SK-N-SH treated with all-trans-retinoic acid at 6 μM for 48 hours (cell line): Measurements from ENCODE around the gene LINGO1.

Experiments
- ATAC-seq: fragments of 200-7000 bp; cut with Tn5 transposase; 3 replicates; pipeline ENCODE4 v1.9.1; 2020; ENCODE audit warnings: mild to moderate bottlenecking, moderate library complexity
- ARNTL ChIP-seq: fragments of 450-650 bp; formaldehyde crosslinking; IDR thresholded peaks from 2 replicates; pipeline ENCODE4 v1.5.0; 2020; ENCODE audit warnings: low read depth, mild to moderate bottlenecking, moderate library complexity, borderline replicate concordance
- BACH2 ChIP-seq: fragments of 250-450 bp; sonication (Bioruptor Pico); IDR thresholded peaks from 2 replicates; pipeline ENCODE4 v1.9.0; 2021; ENCODE audit warnings: mild to moderate bottlenecking, borderline replicate concordance
- CSDC2 ChIP-seq: fragments of 250-450 bp; sonication (Bioruptor Pico); IDR thresholded peaks from 2 replicates; pipeline ENCODE4 v1.5.0; 2020; ENCODE audit warnings: mild to moderate bottlenecking, moderate library complexity
- ESRRG ChIP-seq: fragments of 250-450 bp; sonication (Bioruptor Pico); IDR thresholded peaks from 2 replicates; pipeline ENCODE4 v1.6.1; 2021; ENCODE audit warnings: mild to moderate bottlenecking
- GLIS3 ChIP-seq: fragments of 250-450 bp; sonication (Bioruptor Pico); IDR thresholded peaks from 2 replicates; pipeline ENCODE4 v1.5.0; 2020; ENCODE audit warnings: mild to moderate bottlenecking, moderate library complexity
- ISL1 ChIP-seq: fragments of 250-450 bp; sonication (Bioruptor Pico); IDR thresholded peaks from 2 replicates; pipeline ENCODE4 v2.1.2; 2022; ENCODE audit warnings: mild to moderate bottlenecking, moderate library complexity
- OSR1 ChIP-seq: fragments of 250-450 bp; sonication (Bioruptor Pico); IDR thresholded peaks from 2 replicates; pipeline ENCODE4 v1.8.0; 2022; ENCODE audit warnings: moderate library complexity, mild to moderate bottlenecking, inconsistent platforms
- PPARA ChIP-seq: fragments of 250-450 bp; sonication (Bioruptor Pico); IDR thresholded peaks from 2 replicates; pipeline ENCODE4 v1.5.0; 2020; ENCODE audit warnings: mild to moderate bottlenecking, borderline replicate concordance
- RARB ChIP-seq: fragments of 250-450 bp; sonication (Bioruptor Pico); IDR thresholded peaks from 2 replicates; pipeline ENCODE4 v1.8.0; 2021; ENCODE audit warnings: mild to moderate bottlenecking, moderate library complexity
- SNAI2 ChIP-seq: fragments of 250-450 bp; sonication (Bioruptor Pico); IDR thresholded peaks from 2 replicates; pipeline ENCODE4 v1.5.0; 2020; ENCODE audit warnings: mild to moderate bottlenecking, moderate library complexity
- TCF4 ChIP-seq: fragments of 250-450 bp; sonication (Bioruptor Pico); IDR thresholded peaks from 2 replicates; pipeline ENCODE4 v1.8.0; 2021; ENCODE audit warnings: mild to moderate bottlenecking, moderate library complexity, borderline replicate concordance
- TOX ChIP-seq: fragments of 250-450 bp; sonication (Bioruptor Pico); IDR thresholded peaks from 2 replicates; pipeline ENCODE4 v1.8.0; 2021; ENCODE audit warnings: mild to moderate bottlenecking, moderate library complexity, borderline replicate concordance
- ZC3H10 ChIP-seq: fragments of 250-450 bp; sonication (Bioruptor Pico); IDR thresholded peaks from 2 replicates; pipeline ENCODE4 v1.5.1; 2021; ENCODE audit warnings: mild to moderate bottlenecking, moderate library complexity
- ZFP3 ChIP-seq: fragments of 250-450 bp; sonication (Bioruptor Pico); IDR thresholded peaks from 2 replicates; pipeline ENCODE4 v1.5.0; 2020; ENCODE audit warnings: mild to moderate bottlenecking, moderate library complexity
- ZFP30 ChIP-seq: fragments of 450-650 bp; formaldehyde crosslinking; IDR thresholded peaks from 2 replicates; pipeline ENCODE4 v1.5.0; 2022; ENCODE audit warnings: mild to moderate bottlenecking, moderate library complexity
- ZNF565 ChIP-seq: fragments of 450-650 bp; formaldehyde crosslinking; conservative IDR thresholded peaks from 2 replicates; pipeline ENCODE4 v1.5.0; 2020; ENCODE audit warnings: low read depth, mild to moderate bottlenecking, moderate library complexity
- ZNF8 ChIP-seq: fragments of 450-650 bp; formaldehyde crosslinking; IDR thresholded peaks from 2 replicates; pipeline ENCODE4 v1.5.0; 2020; ENCODE audit warnings: mild to moderate bottlenecking, moderate library complexity
- TF ChIP-seq, protein P1 (sequence below): fragments of 250-450 bp; sonication (Bioruptor Pico); IDR thresholded peaks from 2 replicates; pipeline ENCODE4 v1.8.0; 2020; ENCODE audit warnings: mild to moderate bottlenecking, moderate library complexity, borderline replicate concordance
- TF ChIP-seq, protein P2 (sequence below): fragments of 250-450 bp; sonication (Bioruptor Pico); IDR thresholded peaks from 2 replicates; pipeline ENCODE4 v1.5.1; 2021; ENCODE audit warnings: mild to moderate bottlenecking, moderate library complexity
- TF ChIP-seq, protein P3 (sequence below): fragments of 250-450 bp; sonication (Bioruptor Pico); IDR thresholded peaks from 2 replicates; pipeline ENCODE4 v1.5.0; 2020; ENCODE audit warnings: mild to moderate bottlenecking, moderate library complexity
- TF ChIP-seq, protein P4 (sequence below): fragments of 250-450 bp; sonication (Bioruptor Pico); IDR thresholded peaks from 2 replicates; pipeline ENCODE4 v1.5.1; 2020; ENCODE audit warnings: low read depth, mild to moderate bottlenecking, moderate library complexity

LINGO1 gene

DNA sequence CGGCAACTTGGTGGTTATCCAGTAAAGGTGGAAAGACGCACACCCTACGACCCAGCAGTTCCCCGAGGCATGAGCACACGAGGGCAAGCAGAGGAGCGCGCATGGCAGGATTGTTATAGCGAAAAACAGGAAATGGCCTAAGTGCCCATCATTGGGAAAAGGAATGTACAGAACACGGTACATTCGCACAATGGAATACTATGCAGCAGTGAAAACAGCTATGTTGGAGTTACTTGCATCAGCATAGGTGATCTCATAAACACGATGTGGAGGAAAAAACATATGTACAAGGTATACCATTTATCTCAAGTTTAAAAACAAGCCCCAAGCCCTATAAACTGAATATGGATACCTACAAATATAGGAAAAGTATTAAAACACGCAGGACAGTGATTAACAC, 6.7 kb upstream of the LINGO1 start:
- TF ChIP-seq, protein P1, sequence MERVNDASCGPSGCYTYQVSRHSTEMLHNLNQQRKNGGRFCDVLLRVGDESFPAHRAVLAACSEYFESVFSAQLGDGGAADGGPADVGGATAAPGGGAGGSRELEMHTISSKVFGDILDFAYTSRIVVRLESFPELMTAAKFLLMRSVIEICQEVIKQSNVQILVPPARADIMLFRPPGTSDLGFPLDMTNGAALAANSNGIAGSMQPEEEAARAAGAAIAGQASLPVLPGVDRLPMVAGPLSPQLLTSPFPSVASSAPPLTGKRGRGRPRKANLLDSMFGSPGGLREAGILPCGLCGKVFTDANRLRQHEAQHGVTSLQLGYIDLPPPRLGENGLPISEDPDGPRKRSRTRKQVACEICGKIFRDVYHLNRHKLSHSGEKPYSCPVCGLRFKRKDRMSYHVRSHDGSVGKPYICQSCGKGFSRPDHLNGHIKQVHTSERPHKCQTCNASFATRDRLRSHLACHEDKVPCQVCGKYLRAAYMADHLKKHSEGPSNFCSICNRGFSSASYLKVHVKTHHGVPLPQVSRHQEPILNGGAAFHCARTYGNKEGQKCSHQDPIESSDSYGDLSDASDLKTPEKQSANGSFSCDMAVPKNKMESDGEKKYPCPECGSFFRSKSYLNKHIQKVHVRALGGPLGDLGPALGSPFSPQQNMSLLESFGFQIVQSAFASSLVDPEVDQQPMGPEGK (CRISPR knock-in tag): no peak
- TF ChIP-seq CSDC2: no peak
- TF ChIP-seq ZNF8: no peak
- no peak for TF ChIP-seq BACH2 (CRISPR knock-in tag)
- TF ChIP-seq ZFP30: no peak
- TF ChIP-seq, protein P2, sequence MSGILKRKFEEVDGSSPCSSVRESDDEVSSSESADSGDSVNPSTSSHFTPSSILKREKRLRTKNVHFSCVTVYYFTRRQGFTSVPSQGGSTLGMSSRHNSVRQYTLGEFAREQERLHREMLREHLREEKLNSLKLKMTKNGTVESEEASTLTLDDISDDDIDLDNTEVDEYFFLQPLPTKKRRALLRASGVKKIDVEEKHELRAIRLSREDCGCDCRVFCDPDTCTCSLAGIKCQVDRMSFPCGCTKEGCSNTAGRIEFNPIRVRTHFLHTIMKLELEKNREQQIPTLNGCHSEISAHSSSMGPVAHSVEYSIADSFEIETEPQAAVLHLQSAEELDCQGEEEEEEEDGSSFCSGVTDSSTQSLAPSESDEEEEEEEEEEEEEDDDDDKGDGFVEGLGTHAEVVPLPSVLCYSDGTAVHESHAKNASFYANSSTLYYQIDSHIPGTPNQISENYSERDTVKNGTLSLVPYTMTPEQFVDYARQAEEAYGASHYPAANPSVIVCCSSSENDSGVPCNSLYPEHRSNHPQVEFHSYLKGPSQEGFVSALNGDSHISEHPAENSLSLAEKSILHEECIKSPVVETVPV (CRISPR knock-in tag): no peak
- TF ChIP-seq, protein P3, sequence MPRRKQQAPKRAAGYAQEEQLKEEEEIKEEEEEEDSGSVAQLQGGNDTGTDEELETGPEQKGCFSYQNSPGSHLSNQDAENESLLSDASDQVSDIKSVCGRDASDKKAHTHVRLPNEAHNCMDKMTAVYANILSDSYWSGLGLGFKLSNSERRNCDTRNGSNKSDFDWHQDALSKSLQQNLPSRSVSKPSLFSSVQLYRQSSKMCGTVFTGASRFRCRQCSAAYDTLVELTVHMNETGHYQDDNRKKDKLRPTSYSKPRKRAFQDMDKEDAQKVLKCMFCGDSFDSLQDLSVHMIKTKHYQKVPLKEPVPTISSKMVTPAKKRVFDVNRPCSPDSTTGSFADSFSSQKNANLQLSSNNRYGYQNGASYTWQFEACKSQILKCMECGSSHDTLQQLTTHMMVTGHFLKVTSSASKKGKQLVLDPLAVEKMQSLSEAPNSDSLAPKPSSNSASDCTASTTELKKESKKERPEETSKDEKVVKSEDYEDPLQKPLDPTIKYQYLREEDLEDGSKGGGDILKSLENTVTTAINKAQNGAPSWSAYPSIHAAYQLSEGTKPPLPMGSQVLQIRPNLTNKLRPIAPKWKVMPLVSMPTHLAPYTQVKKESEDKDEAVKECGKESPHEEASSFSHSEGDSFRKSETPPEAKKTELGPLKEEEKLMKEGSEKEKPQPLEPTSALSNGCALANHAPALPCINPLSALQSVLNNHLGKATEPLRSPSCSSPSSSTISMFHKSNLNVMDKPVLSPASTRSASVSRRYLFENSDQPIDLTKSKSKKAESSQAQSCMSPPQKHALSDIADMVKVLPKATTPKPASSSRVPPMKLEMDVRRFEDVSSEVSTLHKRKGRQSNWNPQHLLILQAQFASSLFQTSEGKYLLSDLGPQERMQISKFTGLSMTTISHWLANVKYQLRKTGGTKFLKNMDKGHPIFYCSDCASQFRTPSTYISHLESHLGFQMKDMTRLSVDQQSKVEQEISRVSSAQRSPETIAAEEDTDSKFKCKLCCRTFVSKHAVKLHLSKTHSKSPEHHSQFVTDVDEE: no peak
- TF ChIP-seq ISL1 (CRISPR knock-in tag): no peak
- no peak for TF ChIP-seq SNAI2 (CRISPR knock-in tag)
- TF ChIP-seq, protein P4, sequence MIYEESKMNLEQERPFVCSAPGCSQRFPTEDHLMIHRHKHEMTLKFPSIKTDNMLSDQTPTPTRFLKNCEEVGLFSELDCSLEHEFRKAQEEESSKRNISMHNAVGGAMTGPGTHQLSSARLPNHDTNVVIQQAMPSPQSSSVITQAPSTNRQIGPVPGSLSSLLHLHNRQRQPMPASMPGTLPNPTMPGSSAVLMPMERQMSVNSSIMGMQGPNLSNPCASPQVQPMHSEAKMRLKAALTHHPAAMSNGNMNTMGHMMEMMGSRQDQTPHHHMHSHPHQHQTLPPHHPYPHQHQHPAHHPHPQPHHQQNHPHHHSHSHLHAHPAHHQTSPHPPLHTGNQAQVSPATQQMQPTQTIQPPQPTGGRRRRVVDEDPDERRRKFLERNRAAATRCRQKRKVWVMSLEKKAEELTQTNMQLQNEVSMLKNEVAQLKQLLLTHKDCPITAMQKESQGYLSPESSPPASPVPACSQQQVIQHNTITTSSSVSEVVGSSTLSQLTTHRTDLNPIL (CRISPR knock-in tag): no peak
- no peak for TF ChIP-seq ZNF565
- TF ChIP-seq ESRRG (CRISPR knock-in tag): no peak
- no peak for TF ChIP-seq GLIS3
- no peak for TF ChIP-seq ZC3H10 (CRISPR knock-in tag)
- no peak for TF ChIP-seq OSR1 (CRISPR knock-in tag)
- no peak for TF ChIP-seq ARNTL (CRISPR knock-in tag)
- TF ChIP-seq TOX: no peak
- TF ChIP-seq PPARA (CRISPR knock-in tag): no peak
- no peak for TF ChIP-seq TCF4 (CRISPR knock-in tag)
- TF ChIP-seq RARB: no peak
- ATAC-seq: no peak

DNA sequence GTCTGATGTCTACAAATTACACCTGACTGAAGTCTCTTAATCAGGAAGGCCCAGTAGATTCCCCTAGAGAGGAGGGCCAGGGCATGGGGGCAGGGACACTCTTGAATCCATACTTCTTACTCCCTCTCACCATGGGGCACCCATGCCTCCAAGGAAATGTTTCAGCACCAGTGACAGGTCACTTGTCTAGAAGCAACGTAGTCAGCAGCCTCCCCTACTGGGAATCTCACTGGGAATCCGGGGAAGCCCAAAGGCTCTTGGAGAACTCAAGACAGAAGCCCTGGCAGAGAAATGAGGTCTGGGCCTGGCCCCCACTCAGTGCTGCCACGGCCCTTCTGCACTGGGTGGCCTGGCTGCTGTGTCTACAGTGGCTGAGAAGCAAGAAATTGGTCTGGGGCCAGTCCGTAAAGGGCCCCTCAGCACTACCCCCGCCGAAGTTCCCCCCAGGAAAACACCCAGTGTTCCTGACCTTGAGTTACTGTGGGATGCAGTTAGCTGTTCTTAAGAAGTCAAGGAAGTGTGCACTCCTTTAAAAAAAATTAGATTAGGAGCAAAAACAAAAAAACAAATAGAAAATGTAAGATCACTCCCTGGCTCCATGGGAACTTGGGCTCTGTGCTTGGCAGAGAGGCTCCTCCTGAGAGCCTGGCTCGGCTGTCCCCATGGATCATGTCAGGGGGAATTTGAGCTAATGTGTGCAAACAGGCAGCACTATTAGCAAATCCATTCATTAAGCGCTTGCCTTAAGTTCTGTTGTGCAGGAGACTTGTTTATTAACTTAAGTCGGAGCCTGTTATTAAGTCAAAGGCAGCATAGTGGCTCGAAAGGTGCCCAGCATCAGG, 5.4 kb upstream of the LINGO1 start:
- TF ChIP-seq, protein P2 (CRISPR knock-in tag): no peak
- TF ChIP-seq, protein P4 (CRISPR knock-in tag): no peak
- TF ChIP-seq ZFP3 (CRISPR knock-in tag): no peak
- TF ChIP-seq OSR1 (CRISPR knock-in tag): no peak
- TF ChIP-seq TCF4 (CRISPR knock-in tag): no peak
- ATAC-seq: no peak
